ENCODE results near the gene SLC6A4.

DNA sequence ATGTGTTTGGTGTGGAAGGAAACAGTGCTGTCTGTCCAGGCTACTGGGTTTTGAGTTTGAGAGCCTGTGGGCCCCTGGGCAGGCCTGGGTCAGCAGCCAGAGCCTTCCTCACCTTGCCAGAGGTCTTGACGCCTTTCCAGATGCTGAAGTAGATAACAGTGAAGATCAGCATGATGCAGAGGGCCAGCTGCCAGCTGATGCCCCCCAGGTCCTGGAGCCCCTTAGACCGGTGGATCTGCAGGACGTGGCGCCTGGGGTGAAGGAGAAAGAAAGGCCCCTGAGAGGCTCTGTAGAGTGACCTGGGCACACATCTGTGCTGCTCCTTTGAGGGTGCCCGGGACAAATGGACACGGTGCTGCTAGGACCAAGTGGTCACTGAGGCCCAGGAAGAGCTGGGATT, 18.4 kb downstream of the SLC6A4 start:
- TF ChIP-seq, protein P1, sequence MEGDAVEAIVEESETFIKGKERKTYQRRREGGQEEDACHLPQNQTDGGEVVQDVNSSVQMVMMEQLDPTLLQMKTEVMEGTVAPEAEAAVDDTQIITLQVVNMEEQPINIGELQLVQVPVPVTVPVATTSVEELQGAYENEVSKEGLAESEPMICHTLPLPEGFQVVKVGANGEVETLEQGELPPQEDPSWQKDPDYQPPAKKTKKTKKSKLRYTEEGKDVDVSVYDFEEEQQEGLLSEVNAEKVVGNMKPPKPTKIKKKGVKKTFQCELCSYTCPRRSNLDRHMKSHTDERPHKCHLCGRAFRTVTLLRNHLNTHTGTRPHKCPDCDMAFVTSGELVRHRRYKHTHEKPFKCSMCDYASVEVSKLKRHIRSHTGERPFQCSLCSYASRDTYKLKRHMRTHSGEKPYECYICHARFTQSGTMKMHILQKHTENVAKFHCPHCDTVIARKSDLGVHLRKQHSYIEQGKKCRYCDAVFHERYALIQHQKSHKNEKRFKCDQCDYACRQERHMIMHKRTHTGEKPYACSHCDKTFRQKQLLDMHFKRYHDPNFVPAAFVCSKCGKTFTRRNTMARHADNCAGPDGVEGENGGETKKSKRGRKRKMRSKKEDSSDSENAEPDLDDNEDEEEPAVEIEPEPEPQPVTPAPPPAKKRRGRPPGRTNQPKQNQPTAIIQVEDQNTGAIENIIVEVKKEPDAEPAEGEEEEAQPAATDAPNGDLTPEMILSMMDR (IDR thresholded peaks at IDR 0.05): no peak
- TF ChIP-seq POLR2A (IDR thresholded peaks at IDR 0.05): no peak
